Amniotic stem cell (primary cell): ENCODE measurements around the gene OLFML2A.
"Not testable (repeated sequence)": the region's sequence is repeated elsewhere in the genome, so short reads cannot be mapped to it uniquely, and the experiment has no call there.

Experiments used
- DNase-seq: peaks from one replicate; lab custom pipeline; 2025; lab: John Stamatoyannopoulos, UW

The OLFML2A gene

GRCh38 chr9:124761196-124761595 lies 15.7 kb upstream of the OLFML2A start:
- no peak for DNase-seq

DNA sequence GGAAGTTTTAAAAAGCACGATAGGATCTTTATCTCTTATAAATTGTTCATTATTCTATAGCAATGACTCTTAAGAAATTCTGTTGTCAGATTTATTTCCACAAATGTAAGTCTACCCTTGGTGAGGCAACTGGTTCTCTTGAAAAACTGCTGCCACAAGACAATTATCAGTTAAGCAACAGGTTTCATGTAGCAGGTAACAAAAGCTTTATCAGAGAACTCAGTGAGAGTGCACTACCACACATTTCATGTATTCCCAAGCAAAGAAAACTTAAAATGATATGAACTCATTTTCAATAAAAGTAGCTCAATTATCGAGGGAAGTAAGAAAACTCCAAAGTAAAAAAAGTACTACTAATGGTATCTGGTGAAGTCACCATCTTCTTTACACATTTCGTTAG lies 15.2 kb upstream of the OLFML2A start:
- no peak for DNase-seq

DNA sequence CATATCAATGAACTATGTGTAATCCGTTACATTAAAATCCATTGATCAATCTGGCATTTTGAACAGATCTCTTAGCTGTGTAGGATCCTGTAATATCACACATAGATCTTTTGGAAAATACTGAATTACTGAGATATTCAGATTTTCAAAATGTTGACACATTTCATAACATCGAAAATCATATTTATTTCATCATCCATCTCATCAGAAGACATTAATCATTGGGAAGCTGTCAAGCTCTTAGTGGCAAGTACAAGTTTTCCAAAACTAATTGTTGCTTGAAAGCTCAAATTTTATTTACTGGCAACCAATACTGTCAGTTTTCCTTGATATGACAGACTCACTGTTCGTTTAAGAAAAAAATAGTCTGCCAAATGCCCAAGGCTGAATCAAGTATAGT lies 14.3 kb upstream of the OLFML2A start:
- no peak for DNase-seq

DNA sequence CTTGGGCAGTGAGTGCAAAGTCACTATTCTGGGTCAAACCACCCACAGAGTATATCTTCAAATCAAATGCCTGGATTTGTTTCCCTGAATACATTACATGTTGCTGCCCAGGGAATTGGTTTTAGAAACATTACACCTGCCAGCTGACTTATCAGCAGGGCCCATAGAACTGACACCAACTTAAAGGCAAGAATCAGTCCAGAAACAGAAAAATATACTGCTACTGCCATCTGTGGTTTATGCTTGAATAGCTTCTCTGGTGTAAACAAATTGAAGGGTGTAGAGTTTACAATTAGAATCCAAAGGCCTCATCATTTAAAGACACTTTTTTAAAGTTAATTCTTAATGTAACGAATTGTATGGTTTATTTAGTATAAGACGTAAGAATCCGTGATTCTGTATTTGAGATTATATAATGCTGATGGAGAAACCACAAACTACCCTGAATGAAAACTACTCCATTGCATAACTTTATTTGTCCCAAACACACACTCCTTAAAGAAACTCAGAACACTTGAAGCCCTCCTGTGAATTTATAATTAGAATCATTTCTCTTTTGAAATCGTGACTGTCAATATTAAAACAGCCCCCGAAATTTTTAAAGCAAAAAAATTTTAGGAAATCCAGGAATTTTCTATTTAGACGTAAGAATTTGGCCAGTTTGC lies 12.0 kb upstream of the OLFML2A start:
- no peak for DNase-seq

DNA sequence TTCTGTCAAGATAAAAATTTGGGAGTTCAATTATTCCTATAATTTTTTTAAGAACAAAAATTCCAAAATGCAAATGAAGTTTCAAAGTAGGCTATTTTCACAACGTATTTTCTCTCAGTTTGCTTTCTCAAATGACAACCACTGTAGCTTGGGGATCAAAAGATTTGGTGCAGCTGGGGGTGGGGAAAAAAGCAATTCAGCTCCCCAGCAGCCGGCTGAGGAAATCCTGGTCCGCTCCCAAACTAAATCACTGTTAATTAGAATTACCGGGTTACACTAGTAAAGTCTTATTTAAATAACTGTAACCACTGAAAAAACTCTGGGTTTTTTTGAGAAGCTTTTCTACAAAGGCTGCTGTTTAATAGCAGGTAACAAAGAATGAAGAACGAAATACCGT lies 11.5 kb upstream of the OLFML2A start:
- no peak for DNase-seq

DNA sequence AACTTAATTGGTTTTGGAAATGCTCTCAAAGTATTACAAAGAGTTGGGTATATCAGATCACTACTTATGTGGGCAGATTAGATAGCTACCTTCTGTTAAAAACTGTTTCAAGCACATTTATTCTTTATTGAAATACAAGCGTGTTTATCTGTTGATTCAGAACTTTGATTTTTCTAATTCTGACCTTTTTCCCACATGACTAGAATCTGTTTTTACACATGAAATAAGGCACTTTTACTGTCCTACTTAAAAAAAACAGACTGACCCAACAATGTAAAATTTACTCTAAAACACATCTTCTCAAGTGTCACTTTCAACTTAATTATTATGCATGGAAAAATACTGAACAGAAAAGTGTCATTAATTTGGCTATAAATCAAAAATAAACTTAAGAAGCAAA lies 10.6 kb upstream of the OLFML2A start:
- DNase-seq, result no peak

DNA sequence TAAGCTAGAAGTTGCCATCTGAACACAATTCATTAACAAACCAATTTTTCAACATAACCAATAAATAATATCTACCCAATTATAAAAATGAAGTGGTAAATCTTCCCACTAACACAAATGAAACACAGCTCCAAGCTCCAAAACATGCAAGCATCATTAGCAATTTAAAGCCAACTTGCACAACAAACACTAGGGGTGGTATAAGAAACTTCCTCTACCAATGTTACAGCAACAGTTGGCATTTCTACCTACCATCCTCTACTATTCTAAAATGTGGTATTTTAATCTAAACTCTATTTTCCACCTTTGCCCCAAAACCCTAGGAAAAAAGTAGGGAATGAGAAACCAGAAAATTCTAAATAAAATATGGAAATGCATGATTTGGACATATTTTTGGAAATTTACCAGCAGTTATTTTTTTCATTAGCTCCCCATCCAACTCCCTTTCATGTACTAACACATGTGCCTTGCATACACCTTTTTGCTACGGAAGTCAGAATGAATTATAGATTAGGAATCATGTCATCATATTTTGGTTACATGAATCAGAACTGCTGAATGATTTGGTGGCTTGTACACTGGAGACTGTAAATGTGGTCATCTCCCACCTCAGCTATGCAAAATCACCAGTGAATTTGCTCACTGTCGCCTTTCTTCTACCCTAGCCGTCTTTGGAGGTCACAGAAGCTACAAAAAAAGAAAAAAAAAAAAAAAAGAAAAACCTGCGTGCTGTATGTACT lies 9.9 kb upstream of the OLFML2A start:
- no peak for DNase-seq

GRCh38 chr9:124767821-124768220 lies 9.1 kb upstream of the OLFML2A start:
- no peak for DNase-seq

DNA sequence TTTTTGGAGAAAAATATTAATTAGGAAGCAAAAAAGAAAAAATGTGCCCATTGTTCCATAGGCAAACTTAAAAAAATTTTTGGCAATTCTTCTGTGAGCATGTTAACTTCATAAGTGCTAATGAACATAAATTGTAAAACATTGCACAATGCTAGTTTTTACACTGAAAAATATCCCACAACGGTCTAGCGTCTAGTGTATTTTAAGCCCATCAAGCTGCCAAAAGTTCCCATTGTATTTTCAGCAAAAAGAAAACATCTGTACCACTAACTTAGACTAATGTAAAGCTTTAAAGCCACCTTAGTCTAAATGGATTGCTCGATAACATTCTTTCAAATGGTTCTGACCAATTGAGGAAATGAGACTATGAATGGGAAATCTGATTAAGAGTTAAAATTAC lies 8.6 kb upstream of the OLFML2A start:
- DNase-seq, result no peak

- no peak for DNase-seq
These were observed 8.0 kb upstream of the OLFML2A start for GRCh38 chr9:124768750-124769548.

DNA sequence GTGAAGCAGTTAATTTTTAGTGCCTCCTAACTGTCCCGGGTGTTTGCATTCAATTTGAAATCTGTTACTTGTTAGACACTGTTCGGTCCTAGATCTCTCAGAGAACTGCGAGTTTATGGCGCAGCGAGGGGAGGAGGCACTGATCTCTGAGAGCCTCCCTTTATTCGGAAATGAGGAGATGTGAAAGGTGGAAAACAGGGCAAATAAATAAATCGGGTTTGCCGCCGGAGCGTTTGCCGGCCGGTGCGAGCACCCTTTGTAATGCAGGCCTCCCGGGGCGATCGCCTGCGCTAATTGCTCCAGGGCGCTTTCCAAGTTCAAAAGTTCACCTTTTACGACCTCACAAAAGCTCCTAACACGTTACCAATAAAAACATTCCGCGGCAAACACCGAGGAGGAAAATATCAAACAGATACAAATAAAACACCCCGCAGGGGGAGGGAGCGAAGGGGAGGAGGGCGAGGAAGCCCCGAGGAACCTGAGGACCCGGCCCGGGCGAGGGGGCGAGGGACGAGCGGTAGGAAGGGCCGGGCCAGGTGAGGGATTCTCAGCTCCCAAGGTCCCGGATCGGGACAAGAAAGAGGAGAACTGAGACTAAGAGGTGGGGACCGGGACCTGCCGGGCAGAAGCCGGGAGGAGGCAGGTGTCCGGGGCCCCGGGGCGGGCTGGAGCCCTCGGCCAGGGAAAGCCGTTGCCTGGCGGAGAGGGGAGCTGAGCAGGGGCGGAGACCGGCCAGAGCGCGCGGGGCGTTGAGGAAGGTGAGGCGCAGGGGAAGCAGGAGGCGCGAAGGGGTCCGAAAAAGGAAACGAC lies 7.2 kb upstream of the OLFML2A start:
- DNase-seq, result no peak

- no peak for DNase-seq
These were observed 6.4 kb upstream of the OLFML2A start for GRCh38 chr9:124770359-124771020.

- peak; percentile 89 for DNase-seq
These were observed 5.7 kb upstream of the OLFML2A start, which contains the start of gene NR6A1 for GRCh38 chr9:124771021-124771866. NR6A1 (minus strand) TSS chr9:124771311.

DNA sequence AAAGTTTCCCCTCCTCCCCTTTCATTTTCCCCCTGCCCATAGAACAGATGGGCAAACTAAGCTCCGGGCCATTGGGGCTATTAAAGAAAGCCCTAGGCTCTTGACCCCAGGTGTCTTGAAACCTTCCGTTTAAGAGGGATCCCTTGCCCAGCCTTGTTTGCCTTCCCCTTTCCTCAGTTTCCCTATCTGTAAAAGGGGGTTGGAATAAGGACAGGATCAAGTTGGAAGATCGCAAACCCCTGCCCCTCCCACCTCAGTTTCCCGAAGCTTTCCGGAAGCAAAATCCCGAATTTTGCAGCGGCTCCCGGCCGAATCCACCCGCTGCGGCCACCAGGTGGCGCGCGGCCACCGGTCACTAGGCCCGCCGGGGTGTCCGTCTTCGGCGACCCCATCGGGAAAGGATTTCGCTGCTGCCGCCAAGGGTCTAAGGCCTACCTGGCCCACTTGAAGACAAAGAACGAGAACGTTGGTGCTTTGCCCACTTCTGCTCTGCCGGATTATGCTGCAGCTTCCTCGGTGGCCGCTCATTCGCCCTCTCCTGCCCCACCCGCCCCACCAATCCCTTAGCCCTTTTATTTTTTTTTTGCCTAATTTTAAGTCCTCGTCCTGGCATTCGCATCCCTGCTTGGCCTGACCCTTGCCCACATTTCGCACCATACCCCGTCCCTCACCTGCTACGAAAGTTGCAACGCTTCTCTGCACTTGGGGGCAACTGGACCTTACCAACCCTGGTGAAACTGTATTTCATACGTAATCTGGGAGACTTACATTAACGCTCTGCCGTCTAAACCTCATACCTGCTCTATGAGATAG lies 4.9 kb upstream of the OLFML2A start:
- DNase-seq, result no peak

DNA sequence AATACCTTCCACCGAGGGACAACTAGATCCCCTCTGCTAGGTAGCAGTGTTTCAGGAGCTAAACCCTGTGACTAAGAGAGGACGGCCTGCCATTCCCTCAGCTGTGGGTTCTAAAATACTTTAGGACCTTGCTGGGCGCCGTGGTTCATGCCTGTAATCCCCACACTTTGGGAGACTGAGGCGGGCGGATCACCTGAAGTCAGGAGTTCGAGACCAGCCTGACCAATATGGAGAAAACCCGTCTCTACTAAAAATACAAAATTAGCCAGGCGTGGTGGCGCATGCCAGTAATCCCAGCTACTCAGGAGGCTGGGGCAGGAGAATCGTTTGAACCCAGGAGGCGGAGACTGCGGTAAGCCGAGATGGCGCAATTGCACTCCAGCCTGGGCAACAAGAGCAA lies 4.1 kb upstream of the OLFML2A start:
- not testable (repeated sequence) for DNase-seq

DNA sequence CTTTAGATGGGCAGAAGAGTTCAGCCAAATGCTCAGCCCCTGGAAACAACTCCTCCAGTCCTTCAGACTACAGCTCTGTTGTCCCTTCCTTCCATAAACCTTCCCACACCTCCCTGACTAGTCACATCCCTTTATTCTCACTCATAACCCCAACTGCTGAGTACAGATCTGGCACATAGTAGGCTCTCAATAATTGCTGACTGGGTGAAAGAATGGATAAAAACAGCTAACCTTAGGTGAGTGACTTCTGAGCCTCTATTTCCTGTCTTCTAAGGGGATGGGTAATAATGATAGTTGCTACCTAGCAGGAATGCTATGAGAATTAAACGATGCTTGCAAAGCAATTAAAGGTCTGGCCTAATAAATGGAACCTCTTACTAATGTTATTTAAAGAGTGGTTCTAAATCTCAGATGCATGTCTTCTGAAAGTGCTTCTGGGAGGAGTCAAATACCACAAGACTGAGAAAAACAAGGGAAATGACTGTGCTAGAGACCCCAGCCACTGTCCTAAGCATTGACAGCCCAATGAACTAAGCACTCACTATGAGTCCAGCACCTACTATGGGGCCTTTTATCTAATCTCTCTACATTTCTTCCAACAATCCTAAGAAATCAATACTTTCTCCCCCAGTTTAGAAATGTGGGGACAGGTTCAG lies 3.3 kb upstream of the OLFML2A start:
- no peak for DNase-seq

DNA sequence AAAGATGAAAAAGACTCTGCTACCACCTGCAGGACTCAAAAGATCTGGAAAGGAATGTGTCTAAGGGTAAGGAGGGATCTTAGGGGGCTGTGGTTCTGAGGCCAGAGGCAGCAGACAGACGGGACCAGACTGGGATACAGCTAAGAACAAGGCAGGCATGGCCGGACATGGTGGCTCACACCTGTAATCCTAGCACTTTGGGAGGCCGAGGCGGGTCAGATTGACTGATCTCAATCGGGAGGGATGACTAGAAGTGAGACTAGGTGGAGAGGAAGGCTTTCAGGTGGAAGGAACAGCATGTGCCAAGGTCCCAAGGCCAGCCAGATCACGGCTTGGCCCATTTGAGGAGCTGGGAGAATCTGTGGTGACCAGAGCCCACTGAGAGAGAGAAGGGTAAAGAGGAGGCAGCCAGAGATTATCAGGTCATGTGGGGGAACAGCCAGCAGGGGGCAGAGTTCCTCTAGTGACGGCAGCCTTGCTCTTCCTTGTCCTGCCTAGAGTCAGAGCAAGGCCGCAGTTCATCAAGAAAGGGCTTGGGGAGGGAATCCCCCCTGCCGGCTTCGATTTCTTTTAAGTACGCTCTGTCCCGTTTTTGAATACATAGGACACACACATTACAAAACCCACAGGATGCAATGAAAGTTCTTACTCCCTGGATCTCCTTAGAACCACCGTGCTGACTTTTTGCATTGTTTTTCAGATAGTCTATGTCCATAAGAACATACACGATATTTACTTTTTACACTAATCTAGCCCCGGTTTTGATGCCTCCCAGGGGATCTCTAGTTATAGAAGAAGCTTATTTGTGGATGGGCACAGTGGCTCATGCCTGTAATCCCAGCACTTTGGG lies 2.6 kb upstream of the OLFML2A start:
- no peak for DNase-seq

- no peak for DNase-seq
These were observed 347 bp upstream of the OLFML2A start for GRCh38 chr9:124776618-124776953.
